Activated naive CD8-positive, alpha-beta T cell treated with anti-CD3 and anti-CD28 coated beads, Interleukin-2, amount 50 U/mL, for 24 hours (primary cell): ENCODE data around the gene SEPTIN12.
"Not testable (repeated sequence)": the region's sequence is repeated elsewhere in the genome, so short reads cannot be mapped to it uniquely, and the experiment has no call there.

Experiments
- ATAC-seq: fragments of 150-1000 bp; cut with Tn5 transposase; one replicate; pipeline ENCODE4 v1.10.0; 2021
- DNase-seq: peaks from one replicate; pipeline ENCODE4 v3.0.0; 2021
- H3K27ac Mint-ChIP-seq: one replicate; pipeline ENCODE4 v1.8.0; 2021; ENCODE audit warnings: mild to moderate bottlenecking, mixed read lengths
- H3K27me3 Mint-ChIP-seq: one replicate; pipeline ENCODE4 v1.8.0; 2021; ENCODE audit warnings: mixed read lengths
- H3K36me3 Mint-ChIP-seq: one replicate; pipeline ENCODE4 v1.8.0; 2021; ENCODE audit warnings: low read depth, mixed read lengths
- H3K4me1 Mint-ChIP-seq: one replicate; pipeline ENCODE4 v1.8.0; 2021; ENCODE audit warnings: mixed read lengths
- H3K4me3 Mint-ChIP-seq: one replicate; pipeline ENCODE4 v1.8.0; 2021; ENCODE audit warnings: mild to moderate bottlenecking, moderate library complexity, mixed read lengths
- H3K9me3 Mint-ChIP-seq: one replicate; pipeline ENCODE4 v1.8.0; 2021; ENCODE audit warnings: mixed read lengths

Gene SEPTIN12

DNA sequence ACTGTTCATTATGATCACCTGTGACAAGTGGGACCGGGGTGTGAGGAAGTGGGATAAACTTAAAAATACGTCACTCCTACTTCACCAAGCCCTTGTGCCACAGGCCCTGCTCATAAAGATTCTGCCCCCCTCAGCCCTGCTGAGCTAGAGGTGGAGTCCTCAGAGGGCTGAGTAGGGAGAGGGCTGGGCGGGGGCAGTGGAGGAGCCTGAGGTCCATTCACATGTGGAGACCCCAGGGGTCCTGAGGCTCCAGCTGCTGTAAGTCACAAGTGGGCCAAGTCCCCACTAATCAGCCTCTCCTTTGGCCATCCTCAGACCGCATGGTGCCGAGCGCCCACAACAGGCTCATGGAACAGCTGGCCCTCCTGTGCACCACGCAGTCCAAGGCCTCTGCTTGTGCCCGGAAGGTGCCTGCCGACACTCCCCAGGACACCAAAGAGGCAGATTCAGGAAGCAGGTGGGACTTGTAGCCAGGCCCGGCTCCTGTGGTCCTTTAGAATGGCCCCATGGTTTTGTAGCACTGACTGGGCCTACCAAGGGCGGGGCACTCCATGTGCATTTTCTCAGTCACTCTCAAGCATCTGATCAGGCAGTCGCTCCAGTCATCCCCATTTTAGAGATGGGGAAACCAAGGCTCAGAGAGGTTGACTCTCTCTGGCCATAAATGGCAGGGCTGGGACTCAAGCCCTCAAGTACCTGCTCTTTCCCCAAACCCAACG lies 43.4 kb downstream of the SEPTIN12 start:
- Mint-ChIP-seq H3K36me3 (no peaks in the 10 kb centered on the region), H3K9me3 (no peaks in the 10 kb centered on the region), H3K27me3 (no peaks in the 10 kb centered on the region), H3K4me1 (peaks cover 20% of the 10 kb centered on the region), H3K27ac (no peak overlapping the region), H3K4me3 (no peak overlapping the region)
- DNase-seq: no peak
- ATAC-seq: no peak

DNA sequence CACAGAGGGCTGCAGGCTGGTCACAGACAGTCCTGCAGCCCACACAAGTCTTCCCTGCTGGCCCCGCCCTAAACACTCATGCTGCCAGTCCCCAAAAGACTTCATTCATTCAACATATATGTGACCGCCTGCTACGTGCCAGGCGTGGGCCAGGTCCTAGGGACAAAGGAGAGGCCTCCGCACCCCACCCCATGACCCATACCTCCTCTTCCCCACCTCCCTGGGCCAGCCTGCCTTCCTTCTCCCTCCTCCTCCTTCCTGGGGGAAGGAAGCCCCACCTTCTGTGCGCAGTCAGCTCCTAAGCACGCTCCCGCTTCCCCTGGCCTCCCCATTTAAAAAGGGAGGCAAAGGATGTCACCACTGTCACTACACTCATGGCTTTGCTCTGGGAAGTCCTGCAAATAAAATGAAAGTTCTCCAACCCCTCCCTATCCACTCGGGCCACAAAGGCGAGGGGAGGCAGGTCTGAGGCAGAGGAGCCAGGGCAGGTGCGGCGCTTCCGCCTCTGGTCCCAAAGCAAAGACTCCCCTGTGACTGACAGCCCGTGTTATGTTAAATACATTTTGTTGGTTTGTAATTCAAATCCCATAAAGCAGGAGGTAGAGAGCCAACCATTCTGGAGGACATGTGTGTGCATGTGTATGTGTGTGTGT lies 44.8 kb downstream of the SEPTIN12 start:
- H3K4me3 Mint-ChIP-seq: no peak overlapping the region
- no peak for ATAC-seq
- DNase-seq: no peak
- H3K4me1 Mint-ChIP-seq: peaks cover 17% of the 10 kb centered on the region
- H3K27ac Mint-ChIP-seq: no peak overlapping the region
- no peaks in the 10 kb centered on the region for H3K9me3 Mint-ChIP-seq
- no peaks in the 10 kb centered on the region for H3K27me3 Mint-ChIP-seq
- no peaks in the 10 kb centered on the region for H3K36me3 Mint-ChIP-seq

DNA sequence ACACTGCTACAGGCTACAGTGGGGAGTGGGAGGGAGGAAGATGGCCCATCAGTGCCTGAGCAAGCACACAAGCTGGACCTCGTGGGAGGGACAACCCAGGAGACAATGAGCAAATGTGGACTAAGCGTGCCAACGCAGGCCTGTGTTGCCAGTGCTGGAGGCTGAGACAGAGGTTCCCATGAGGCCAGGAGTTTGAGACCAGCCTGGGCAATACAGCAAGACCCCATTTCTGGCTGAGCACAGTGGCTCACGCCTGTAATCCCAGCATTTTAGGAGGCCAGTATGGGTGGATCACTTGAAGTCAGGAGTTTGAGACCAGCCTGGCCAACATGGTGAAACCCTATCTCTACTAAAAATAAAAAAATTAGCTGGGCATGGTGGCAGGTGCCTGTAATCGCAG lies 49.8 kb downstream of the SEPTIN12 start:
- peaks cover 18% of the 10 kb centered on the region for H3K4me1 Mint-ChIP-seq
- H3K4me3 Mint-ChIP-seq, H3K36me3 Mint-ChIP-seq, DNase-seq, ATAC-seq, H3K27me3 Mint-ChIP-seq, H3K27ac Mint-ChIP-seq, H3K9me3 Mint-ChIP-seq: not testable (repeated sequence)

DNA sequence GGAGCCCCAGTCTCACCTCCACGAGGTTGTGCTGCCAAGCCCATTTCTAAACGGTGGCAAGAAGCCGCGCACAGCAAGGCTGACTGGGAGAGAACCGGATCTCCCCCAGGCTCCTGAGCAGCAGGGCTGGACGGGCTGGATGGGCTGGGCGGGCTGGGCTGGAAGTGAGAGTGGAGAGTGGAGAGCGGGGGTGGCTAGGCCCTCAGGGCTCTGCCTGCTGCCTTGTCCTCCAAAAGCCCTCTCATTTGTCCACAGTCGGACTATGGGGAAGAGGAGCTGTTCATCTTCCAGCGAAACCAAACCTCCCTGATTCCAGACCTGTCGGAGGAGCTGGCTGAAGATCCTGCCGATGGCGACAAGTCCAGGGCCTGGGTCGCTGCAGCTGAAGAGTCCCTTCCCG lies 50.6 kb downstream of the SEPTIN12 start:
- Mint-ChIP-seq H3K4me1 (peaks cover 22% of the 10 kb centered on the region), H3K9me3 (no peaks in the 10 kb centered on the region), H3K36me3 (no peaks in the 10 kb centered on the region), H3K27ac (no peak overlapping the region), H3K27me3 (no peaks in the 10 kb centered on the region), H3K4me3 (no peak overlapping the region)
- no peak for DNase-seq
- ATAC-seq: no peak

DNA sequence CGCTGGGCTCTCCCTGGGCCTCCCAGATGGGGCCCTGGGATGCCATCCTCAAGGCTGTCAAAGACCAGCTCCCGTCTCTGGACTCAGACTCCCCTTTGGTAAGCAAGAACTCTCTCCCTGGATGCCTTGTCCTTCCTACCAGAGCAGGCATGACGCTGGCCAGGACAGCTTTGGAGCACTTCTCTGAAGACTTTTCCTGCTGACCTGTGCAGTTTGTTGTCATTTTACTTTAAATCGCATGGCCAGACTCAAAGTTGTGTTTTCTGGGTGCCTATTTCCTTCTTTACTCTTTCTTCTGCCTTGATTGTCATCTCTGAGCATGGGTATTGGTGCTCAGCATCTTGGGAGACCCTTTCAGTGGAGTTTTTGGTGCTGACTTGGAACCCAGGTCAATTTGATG lies 51.6 kb downstream of the SEPTIN12 start:
- no peaks in the 10 kb centered on the region for H3K9me3 Mint-ChIP-seq
- no peaks in the 10 kb centered on the region for H3K27me3 Mint-ChIP-seq
- no peak for DNase-seq
- peaks cover 22% of the 10 kb centered on the region for H3K4me1 Mint-ChIP-seq
- ATAC-seq: no peak
- H3K4me3 Mint-ChIP-seq: no peak overlapping the region
- H3K27ac Mint-ChIP-seq: no peak overlapping the region
- H3K36me3 Mint-ChIP-seq: no peaks in the 10 kb centered on the region

DNA sequence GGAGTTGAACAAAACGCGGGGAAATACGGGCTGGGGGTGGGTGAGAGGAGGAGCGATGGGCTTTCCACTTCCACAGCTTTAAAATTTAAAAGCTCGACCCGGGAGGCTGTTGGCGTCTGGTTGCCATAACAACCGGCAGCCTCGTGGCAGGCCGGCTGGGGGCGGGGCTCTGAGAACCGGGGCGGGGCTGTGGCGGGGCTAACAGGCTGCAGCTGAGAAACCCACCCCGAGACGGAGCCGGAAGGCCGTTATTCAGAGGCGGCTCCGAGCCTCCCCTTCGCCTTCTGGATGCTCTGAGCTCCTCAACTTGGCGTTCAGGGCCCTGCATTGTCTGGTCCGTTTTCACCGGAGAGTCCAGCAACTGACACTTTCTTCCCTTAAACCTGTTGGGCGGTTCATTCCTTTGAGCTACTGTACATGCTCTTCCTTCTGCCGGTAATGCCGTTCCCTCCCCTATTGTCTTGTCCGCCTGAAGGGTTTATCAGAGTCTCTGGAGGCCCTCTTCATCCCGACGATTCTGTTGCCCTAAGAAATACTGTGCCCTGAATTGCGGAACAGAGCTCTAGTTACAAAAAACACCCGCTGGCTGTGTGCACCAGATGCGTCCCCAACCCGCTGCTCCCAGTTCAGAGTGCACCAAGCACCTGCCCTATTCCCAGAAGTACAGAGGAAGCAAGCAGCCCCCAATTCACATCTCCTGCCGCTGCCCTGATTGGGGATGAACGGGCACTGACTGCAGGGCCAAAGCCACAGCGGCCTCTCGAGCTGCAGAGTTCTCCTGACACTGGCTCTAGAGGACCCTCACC lies 53.2 kb downstream of the SEPTIN12 start:
- peak overlapping the region; percentile 87 for H3K4me3 Mint-ChIP-seq
- H3K9me3 Mint-ChIP-seq: no peaks in the 10 kb centered on the region
- DNase-seq (peak; percentile 94), ATAC-seq (peak; percentile 82)
- peaks cover 22% of the 10 kb centered on the region for H3K4me1 Mint-ChIP-seq
- no peaks in the 10 kb centered on the region for H3K27me3 Mint-ChIP-seq
- H3K27ac Mint-ChIP-seq: peak overlapping the region; percentile 79
- H3K36me3 Mint-ChIP-seq: peaks cover 3% of the 10 kb centered on the region

DNA sequence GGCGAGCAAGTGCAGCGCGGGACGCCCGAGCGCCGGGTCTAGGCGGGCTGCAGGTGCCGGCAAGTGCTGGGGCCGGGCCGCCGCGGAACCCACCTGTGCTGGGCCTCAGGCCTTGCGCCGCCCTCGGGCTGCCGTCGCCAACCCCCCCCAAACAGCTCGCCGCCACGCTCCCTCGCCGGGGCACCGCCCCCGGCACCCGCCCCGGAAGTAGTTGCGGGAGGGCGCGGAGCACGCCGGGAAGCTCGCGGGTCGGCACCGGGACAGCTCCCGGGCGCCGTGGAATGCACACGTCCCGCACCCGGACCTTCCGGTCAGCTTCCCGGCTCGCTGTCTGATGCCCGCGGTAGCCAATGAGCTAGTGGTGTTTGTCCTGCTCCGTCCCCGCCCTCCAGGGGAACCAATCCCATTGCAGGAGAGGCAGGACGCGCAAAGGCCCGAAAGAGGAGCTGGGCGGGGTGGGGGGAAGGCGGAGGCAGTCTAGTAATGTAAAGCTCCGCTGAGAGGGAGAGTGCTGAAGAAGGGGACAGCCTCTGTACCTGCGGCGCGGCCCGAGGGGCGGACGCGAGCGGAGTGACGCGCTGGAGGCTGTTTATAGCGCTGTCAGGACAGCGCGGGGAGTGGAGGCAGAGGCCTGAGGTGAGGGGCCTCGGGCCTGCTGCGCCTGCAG lies 53.9 kb downstream of the SEPTIN12 start, which contains the start of the genes ANKS3 and DNAAF8:
Gene ANKS3 (minus strand): TSS at position 209 of the 667 bp plus-strand sequence. CDS start 4,122 bp downstream, outside the sequence.
Gene DNAAF8 (plus strand): TSS at position 475 of the 667 bp plus-strand sequence. CDS start 1,978 bp downstream, outside the sequence.
- DNase-seq: peak; percentile 83
- peak; percentile 82 for ATAC-seq
- Mint-ChIP-seq H3K27ac (peak within 1 kb of the TSS; percentile 79), H3K36me3 (peaks cover 5% of the 10 kb centered on the region), H3K27me3 (no peaks in the 10 kb centered on the region), H3K4me3 (peak within 1 kb of the TSS; percentile 87), H3K9me3 (no peaks in the 10 kb centered on the region), H3K4me1 (peaks cover 22% of the 10 kb centered on the region)

DNA sequence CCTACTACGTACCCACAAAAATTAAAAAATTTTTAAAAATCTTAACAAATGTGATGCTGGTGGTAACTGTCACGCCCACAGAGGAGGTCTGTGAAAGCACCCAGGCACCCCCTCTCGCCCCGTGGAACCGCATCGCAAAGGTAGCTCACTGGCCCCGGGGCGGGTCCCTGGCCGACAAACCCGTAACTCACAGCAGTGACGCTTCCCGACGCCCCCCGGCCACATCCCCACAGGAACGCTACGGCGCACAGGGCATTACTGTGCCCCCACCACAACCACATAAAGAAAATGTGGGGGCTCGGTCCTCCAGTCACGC lies 54.4 kb downstream of the SEPTIN12 start:
- DNase-seq (peak; percentile 40), ATAC-seq (peak; percentile 2)
- H3K9me3 Mint-ChIP-seq: no peaks in the 10 kb centered on the region
- peaks cover 6% of the 10 kb centered on the region for H3K36me3 Mint-ChIP-seq
- H3K4me3 Mint-ChIP-seq: peak overlapping the region; percentile 87
- H3K4me1 Mint-ChIP-seq: peaks cover 22% of the 10 kb centered on the region
- H3K27ac Mint-ChIP-seq: peak overlapping the region; percentile 69
- no peaks in the 10 kb centered on the region for H3K27me3 Mint-ChIP-seq

DNA sequence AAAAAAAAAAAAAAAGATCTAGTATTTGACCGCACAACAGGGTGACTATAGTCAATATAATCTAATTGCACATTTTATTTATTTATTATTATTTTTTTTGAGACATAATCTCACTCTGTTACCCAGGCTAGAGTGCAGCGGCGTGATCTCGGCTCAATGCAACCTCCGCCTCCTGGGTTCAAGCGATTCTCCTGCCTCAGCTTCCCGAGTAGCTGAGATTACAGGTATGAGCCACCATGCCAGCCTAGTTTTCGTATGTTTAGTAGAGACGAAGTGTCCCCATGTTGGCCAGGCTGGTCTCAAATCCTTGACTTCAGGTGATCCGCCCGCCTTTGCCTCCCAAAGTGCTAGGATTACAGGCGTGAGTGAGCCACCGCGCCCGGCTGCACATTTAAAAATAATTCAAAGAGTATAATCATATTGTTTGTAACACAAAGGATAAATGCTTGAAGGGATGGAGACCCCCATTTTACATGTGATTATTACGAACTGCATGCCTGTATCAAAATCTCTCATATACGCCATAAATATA lies 54.9 kb downstream of the SEPTIN12 start:
- Mint-ChIP-seq H3K4me1 (peaks cover 22% of the 10 kb centered on the region), H3K9me3 (no peaks in the 10 kb centered on the region), H3K36me3 (peaks cover 9% of the 10 kb centered on the region), H3K27me3 (no peaks in the 10 kb centered on the region), H3K27ac (peak overlapping the region; percentile 69), H3K4me3 (peak overlapping the region; percentile 87)
- ATAC-seq: no peak
- no peak for DNase-seq

DNA sequence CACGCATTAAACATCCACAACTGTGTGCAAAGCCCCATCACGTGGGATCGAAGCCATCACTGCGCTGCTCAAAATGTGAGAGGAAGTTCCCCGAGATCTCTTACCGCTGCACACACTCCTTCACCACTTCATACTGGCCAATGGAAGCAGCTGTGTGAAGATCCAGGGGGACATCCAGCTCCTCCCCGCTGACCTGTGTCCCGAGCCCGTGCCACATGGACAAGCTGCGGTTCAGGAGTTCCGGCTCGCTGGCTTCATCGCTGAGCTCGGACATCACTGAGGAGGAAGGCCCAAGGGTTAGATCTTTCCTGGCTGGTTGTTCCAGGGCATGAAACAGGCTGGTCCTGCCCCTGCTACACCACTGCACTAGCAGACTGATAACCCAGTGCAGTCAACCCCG lies 58.3 kb downstream of the SEPTIN12 start:
- ATAC-seq (no peak), DNase-seq (no peak)
- H3K9me3 Mint-ChIP-seq: no peaks in the 10 kb centered on the region
- no peak overlapping the region for H3K4me3 Mint-ChIP-seq
- H3K4me1 Mint-ChIP-seq: peaks cover 16% of the 10 kb centered on the region
- peaks cover 15% of the 10 kb centered on the region for H3K36me3 Mint-ChIP-seq
- H3K27ac Mint-ChIP-seq: no peak overlapping the region
- H3K27me3 Mint-ChIP-seq: no peaks in the 10 kb centered on the region

DNA sequence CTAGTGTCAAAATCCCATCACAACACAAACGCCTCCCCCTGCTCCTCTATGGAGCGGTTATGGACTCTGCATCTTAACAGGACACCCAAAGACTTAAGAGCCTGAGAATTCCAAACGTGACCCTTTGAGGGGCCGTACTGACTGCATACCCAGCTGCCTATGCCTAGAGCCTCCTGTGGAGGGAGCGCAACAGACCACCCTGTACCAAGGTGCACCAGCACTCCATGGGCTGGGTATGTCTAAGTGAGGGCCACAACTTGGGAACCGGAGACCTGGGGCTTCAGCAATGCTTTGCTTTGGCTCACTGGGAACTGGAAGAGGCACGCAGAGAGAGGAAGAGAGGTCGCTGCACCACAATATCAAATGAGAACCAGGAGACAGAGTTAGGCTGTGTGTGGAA lies 59.5 kb downstream of the SEPTIN12 start:
- no peak for DNase-seq
- no peak for ATAC-seq
- Mint-ChIP-seq H3K36me3 (peaks cover 15% of the 10 kb centered on the region), H3K27me3 (no peaks in the 10 kb centered on the region), H3K4me3 (no peak overlapping the region), H3K9me3 (no peaks in the 10 kb centered on the region), H3K27ac (no peak overlapping the region), H3K4me1 (peaks cover 9% of the 10 kb centered on the region)
